ENCODE data around the gene ATP6V1B1. TPM values are rescaled to one million over a fixed set of nuclear protein-coding genes. Genes with fewer than 3 reads are reported as not detected.
A peak's percentile ranks its signal among the peaks of the same experiment; 100 is the strongest.

The ATP6V1B1 gene
- total and polyA plus RNA-seq, 10 of the 15 experiments (the other 5 are each of a cell fraction or from before 2014, with no cell fraction given) = not detected

- WGBS (ENCODE audit: insufficient coverage, insufficient replicate concordance, low lambda C conversion rate, missing lambda C conversion rate) = 52% methylated on average over 9 of the region's 9 CpGs
- H3K27me3 ChIP-seq (replicated peaks in 1 of 2; ENCODE audit: control insufficient read depth in 2 of 2, insufficient read depth in 2 of 2, low read length in 1 of 2) = no peaks in the 10 kb centered on the region; a peak in 1 of 4 replicates
- POLR2A ChIA-PET = no interaction called here
- intact Hi-C loops (cut with micrococcal nuclease; ENCODE audit: unreplicated experiment) = no loop called here
- no peak overlapping the region for H3K4me3 ChIP-seq
- H3K4me2 ChIP-seq (ENCODE audit: control insufficient read depth, insufficient read depth) = no peak overlapping the region
- H3K36me3 ChIP-seq (ENCODE audit: control insufficient read depth in 2 of 2, insufficient read depth in 2 of 2, low read length in 1 of 2) = no peaks in the 10 kb centered on the region
- ATAC-seq (no peak), FAIRE-seq (no peak), DNase-seq (ENCODE audit: low read depth, low spot score) (no peak)
- no peak overlapping the region for H2AFZ ChIP-seq (ENCODE audit: control insufficient read depth, low read depth, low read length)
- TF ChIP-seq FOXM1 (IDR thresholded peaks at IDR 0.05; ENCODE audit: low read depth, low read length) = no peak
- TF ChIP-seq NBN (IDR thresholded peaks at IDR 0.05) = no peak
- no peak for TF ChIP-seq WRNIP1 (IDR thresholded peaks at IDR 0.05; ENCODE audit: borderline replicate concordance, low read depth, low read length)
- no peak overlapping the region for H3K9ac ChIP-seq (ENCODE audit: control insufficient read depth, insufficient read depth, low read length)
- BruUV-seq (replicated peaks) = no TSS peak
- no peaks in the 10 kb centered on the region for H4K20me1 ChIP-seq (ENCODE audit: control insufficient read depth, insufficient read depth)
- SMC1A ChIA-PET (ENCODE audit: uncharacterized antibody, unreplicated experiment) = no interaction called here
- CTCF ChIA-PET = interaction anchor here (1.6 to 1.9 kb wide), 4 partner anchors 10 to 89 kb away, joined by 3 to 8 read pairs (median 4); no protein-coding TSS in a partner anchor
- no peak overlapping the region for H3K27ac ChIP-seq (ENCODE audit: control insufficient read depth, insufficient read depth)
- RAD21 ChIA-PET (ENCODE audit: unreplicated experiment) = no interaction called here
- no peaks in the 10 kb centered on the region for H3K79me2 ChIP-seq (ENCODE audit: control insufficient read depth, insufficient read depth, low read length)
- H3K9me3 ChIP-seq (replicated peaks; ENCODE audit: control insufficient read depth, insufficient read depth, low read length) = no peaks in the 10 kb centered on the region
- no peaks in the 10 kb centered on the region for H3K4me1 ChIP-seq (ENCODE audit: control insufficient read depth, insufficient read depth, low read length)
- in situ Hi-C loops (cut with MboI) = no loop called here
These were observed 23.6 kb downstream of the ATP6V1B1 start for GRCh38 chr2:70959271-70959761.

GRCh38 chr2:70959851-70960832 is 24.4 kb downstream of the ATP6V1B1 start:
- CTCF ChIA-PET = interaction anchor here (1.6 to 1.9 kb wide), 4 partner anchors 10 to 90 kb away, joined by 3 to 8 read pairs (median 4); no protein-coding TSS in a partner anchor
- DNase-seq (ENCODE audit: low read depth, low spot score) = no peak
- TF ChIP-seq IRF5 (IDR thresholded peaks at IDR 0.05; ENCODE audit: borderline replicate concordance) = no peak
- TF ChIP-seq CTCF (IDR thresholded peaks at IDR 0.05 in 2 of 3, conservative IDR thresholded peaks at IDR 0.05 in 1 of 3; ENCODE audit: control insufficient read depth in 2 of 3, extremely low read depth in 1 of 3, insufficient read depth in 1 of 3, low read depth in 3 of 3, low read length in 3 of 3) = peak in 1 of 3 experiments; percentile 28; a peak in 1 of 6 replicates
- H3K4me3 ChIP-seq = no peak overlapping the region
- H4K20me1 ChIP-seq (ENCODE audit: control insufficient read depth, insufficient read depth) = no peaks in the 10 kb centered on the region
- SMC1A ChIA-PET (ENCODE audit: uncharacterized antibody, unreplicated experiment) = no interaction called here
- no peaks in the 10 kb centered on the region for H3K9me3 ChIP-seq (replicated peaks; ENCODE audit: control insufficient read depth, insufficient read depth, low read length)
- no peak overlapping the region for H2AFZ ChIP-seq (ENCODE audit: control insufficient read depth, low read depth, low read length)
- intact Hi-C loops (cut with micrococcal nuclease; ENCODE audit: unreplicated experiment) = no loop called here
- WGBS (ENCODE audit: insufficient coverage, insufficient replicate concordance, low lambda C conversion rate, missing lambda C conversion rate) = 43% methylated on average over 16 of the region's 17 CpGs
- BruUV-seq (replicated peaks) = no TSS peak
- no peaks in the 10 kb centered on the region for H3K36me3 ChIP-seq (ENCODE audit: control insufficient read depth in 2 of 2, insufficient read depth in 2 of 2, low read length in 1 of 2)
- FAIRE-seq = no peak
- POLR2A ChIA-PET = no interaction called here
- no peak overlapping the region for H3K4me2 ChIP-seq (ENCODE audit: control insufficient read depth, insufficient read depth)
- ATAC-seq = no peak
- no peak overlapping the region for H3K27ac ChIP-seq (ENCODE audit: control insufficient read depth, insufficient read depth)
- H3K79me2 ChIP-seq (ENCODE audit: control insufficient read depth, insufficient read depth, low read length) = no peaks in the 10 kb centered on the region
- RAD21 ChIA-PET (ENCODE audit: unreplicated experiment) = no interaction called here
- H3K27me3 ChIP-seq (replicated peaks in 1 of 2; ENCODE audit: control insufficient read depth in 2 of 2, insufficient read depth in 2 of 2, low read length in 1 of 2) = peaks cover 0 to 3% of the 10 kb centered on the region in 2 experiments; a peak in 1 of 4 replicates
- H3K4me1 ChIP-seq (ENCODE audit: control insufficient read depth, insufficient read depth, low read length) = no peaks in the 10 kb centered on the region
- in situ Hi-C loops (cut with MboI) = no loop called here
- H3K9ac ChIP-seq (ENCODE audit: control insufficient read depth, insufficient read depth, low read length) = no peak overlapping the region

Measured in GM12878 (cell line).